Ishikawa (cell line): ENCODE results near the gene FRMD4B.

Source experiments
- EP300 ChIP-seq: IDR thresholded peaks from 2 replicates; pipeline ENCODE4 v1.6.1; 2012; ENCODE audit warnings: borderline replicate concordance
- REST ChIP-seq: IDR thresholded peaks from 2 replicates; pipeline ENCODE4 v1.6.1; 2012; ENCODE audit warnings: low read depth, mild to moderate bottlenecking

- TF ChIP-seq REST (no peak), EP300 (no peak)
These were observed 101.8 kb downstream of the FRMD4B start for GRCh38 chr3:69283913-69284611.
